Activated T-helper 17 cell treated with anti-CD3 and anti-CD28 coated beads, Interleukin-2, amount 50 U/mL, for 72 hours (primary cell): Measurements from ENCODE around the gene SRMS. TPM values are rescaled to one million over a fixed set of nuclear protein-coding genes. Genes with fewer than 3 reads are reported as not detected.

Experiments
- ATAC-seq: fragments of 150-1000 bp; cut with Tn5 transposase; replicated peaks from 2 replicates; pipeline ENCODE4 v1.10.0; 2021; ENCODE audit warnings: mild to moderate bottlenecking, moderate library complexity
- H3K27ac Mint-ChIP-seq: one replicate; pipeline ENCODE4 v1.8.0; 2022; ENCODE audit warnings: mixed read lengths
- H3K27me3 Mint-ChIP-seq: one replicate; pipeline ENCODE4 v1.8.0; 2022; ENCODE audit warnings: mixed read lengths
- H3K36me3 Mint-ChIP-seq: one replicate; pipeline ENCODE4 v1.8.0; 2022; ENCODE audit warnings: low read depth, mild to moderate bottlenecking, mixed read lengths
- H3K4me1 Mint-ChIP-seq: one replicate; pipeline ENCODE4 v1.8.0; 2022; ENCODE audit warnings: mixed read lengths
- H3K4me3 Mint-ChIP-seq: one replicate; pipeline ENCODE4 v1.8.0; 2022; ENCODE audit warnings: mild to moderate bottlenecking, mixed read lengths
- H3K9me3 Mint-ChIP-seq: one replicate; pipeline ENCODE4 v1.8.0; 2022; ENCODE audit warnings: mixed read lengths
- total RNA-seq, 2 donors: library from RNA; stranded (reverse); gene quantifications; one replicate each; pipeline ENCODE4 v1.2.3, GENCODE V29; 2022

The SRMS gene
- total RNA-seq, 2 donors from 2014 or later: not detected

- H3K4me3 Mint-ChIP-seq: peak overlapping the region; percentile 29
- no peaks in the 10 kb centered on the region for H3K36me3 Mint-ChIP-seq
- H3K27me3 Mint-ChIP-seq: peaks cover 30% of the 10 kb centered on the region
- peak; percentile 78 for ATAC-seq
- no peaks in the 10 kb centered on the region for H3K4me1 Mint-ChIP-seq
- H3K9me3 Mint-ChIP-seq: peaks cover 4% of the 10 kb centered on the region
- H3K27ac Mint-ChIP-seq: peak overlapping the region; percentile 10
These were observed 39.3 kb downstream of the SRMS start for GRCh38 chr20:63508072-63508768.

DNA sequence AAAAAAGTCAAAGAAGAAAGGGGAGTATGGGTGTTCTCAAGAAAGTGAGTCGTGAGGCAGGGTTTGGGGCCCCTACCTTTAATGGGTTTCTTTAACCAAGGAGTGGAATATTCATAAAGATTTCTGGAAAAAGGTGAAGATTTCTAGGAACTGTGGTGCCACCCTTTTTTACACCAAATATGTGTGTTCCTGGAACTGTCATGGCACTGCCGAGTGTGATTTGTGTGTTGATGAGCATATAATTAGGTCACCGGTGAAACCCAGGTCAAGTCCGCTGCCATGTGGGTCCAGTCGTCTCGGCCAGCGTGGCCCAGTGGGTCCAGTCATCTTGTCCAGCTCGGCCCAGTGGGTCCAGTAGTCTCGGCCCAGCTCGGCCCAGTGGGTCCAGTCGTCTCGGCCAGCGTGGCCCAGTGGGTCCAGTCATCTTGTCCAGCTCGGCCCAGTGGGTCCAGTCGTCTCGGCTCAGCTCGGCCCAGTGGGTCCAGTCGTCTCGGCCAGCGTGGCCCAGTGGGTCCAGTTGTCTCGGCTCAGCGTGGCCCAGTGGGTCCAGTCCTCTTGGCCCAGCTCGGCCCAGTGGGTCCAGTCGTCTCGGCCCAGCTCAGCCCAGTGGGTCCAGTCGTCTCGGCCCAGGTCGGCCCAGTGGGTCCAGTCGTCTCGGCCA, 40.3 kb downstream of the SRMS start:
- ATAC-seq: peak; percentile 41
- H3K4me1 Mint-ChIP-seq: no peaks in the 10 kb centered on the region
- H3K4me3 Mint-ChIP-seq: no peak overlapping the region
- H3K9me3 Mint-ChIP-seq: peaks cover 4% of the 10 kb centered on the region
- no peak overlapping the region for H3K27ac Mint-ChIP-seq
- H3K36me3 Mint-ChIP-seq: no peaks in the 10 kb centered on the region
- peaks cover 23% of the 10 kb centered on the region for H3K27me3 Mint-ChIP-seq

GRCh38 chr20:63505723-63506122, 41.8 kb downstream of the SRMS start:
- no peak for ATAC-seq
- H3K4me1 Mint-ChIP-seq: no peaks in the 10 kb centered on the region
- H3K36me3 Mint-ChIP-seq: no peaks in the 10 kb centered on the region
- peaks cover 4% of the 10 kb centered on the region for H3K9me3 Mint-ChIP-seq
- H3K4me3 Mint-ChIP-seq: no peak overlapping the region
- H3K27ac Mint-ChIP-seq: no peak overlapping the region
- H3K27me3 Mint-ChIP-seq: peaks cover 20% of the 10 kb centered on the region

DNA sequence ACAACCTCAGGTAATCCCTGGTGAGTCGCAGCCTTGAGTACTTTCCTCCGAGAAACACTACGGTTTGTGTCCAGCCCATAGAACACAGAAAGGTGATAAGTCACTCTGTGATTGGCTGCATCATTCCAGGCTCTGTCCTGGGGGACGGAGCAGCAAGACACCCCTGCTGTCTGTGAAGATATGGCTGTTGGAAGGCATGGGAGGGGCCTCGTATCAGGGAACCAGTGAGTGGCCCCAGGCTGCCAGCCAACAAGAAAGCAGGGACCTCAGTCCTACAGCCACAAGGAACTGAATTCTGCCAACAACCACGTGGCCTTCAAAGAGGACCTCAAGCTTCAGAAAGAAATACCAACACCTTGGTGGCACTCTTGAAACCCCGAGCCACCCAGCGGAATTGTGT, 42.3 kb downstream of the SRMS start:
- Mint-ChIP-seq H3K4me3 (no peak overlapping the region), H3K27me3 (peaks cover 20% of the 10 kb centered on the region), H3K4me1 (no peaks in the 10 kb centered on the region), H3K36me3 (no peaks in the 10 kb centered on the region), H3K27ac (no peak overlapping the region), H3K9me3 (peaks cover 4% of the 10 kb centered on the region)
- ATAC-seq: no peak

DNA sequence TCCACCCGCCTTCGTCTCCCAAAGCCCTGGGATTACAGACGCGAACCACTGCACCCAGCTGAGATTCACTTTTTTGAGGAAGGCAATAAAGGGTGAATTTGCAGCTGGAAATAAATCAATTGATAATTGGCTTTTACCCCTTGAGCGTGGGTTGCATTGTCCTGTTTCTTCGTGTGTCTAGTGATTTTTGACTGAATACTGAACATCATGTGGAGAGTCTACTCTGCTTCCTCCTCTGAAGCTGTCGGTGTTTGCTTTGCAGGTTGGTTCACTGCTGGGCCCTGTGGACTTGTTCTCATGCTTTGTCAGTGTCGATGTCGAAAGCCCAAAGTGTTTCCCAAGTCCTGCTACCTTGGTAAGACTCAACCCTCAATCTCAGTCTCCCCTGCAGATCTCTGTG, 42.9 kb downstream of the SRMS start:
- Mint-ChIP-seq H3K9me3 (peaks cover 4% of the 10 kb centered on the region), H3K4me3 (no peak overlapping the region), H3K27me3 (peaks cover 16% of the 10 kb centered on the region), H3K36me3 (no peaks in the 10 kb centered on the region), H3K4me1 (no peaks in the 10 kb centered on the region), H3K27ac (no peak overlapping the region)
- no peak for ATAC-seq

DNA sequence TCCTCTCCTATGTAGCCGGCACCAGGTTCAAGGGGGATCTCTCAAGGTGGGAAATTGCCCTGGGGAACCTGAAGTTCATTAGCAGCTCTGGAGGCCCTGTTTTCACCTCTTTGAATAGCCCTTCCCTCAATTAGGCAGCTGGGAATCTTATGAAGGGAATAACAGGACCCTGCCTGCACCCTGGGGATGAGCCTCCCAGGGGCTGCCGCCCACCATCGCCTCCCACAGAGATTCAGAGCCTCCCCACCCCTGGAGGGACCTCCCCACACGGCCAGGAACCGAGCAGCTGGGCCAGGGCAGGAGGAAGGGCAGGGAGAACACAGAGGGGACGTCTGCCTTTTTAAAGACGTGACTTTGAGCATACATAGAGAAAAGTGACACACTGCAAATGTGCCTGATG, 44.0 kb downstream of the SRMS start:
- H3K27ac Mint-ChIP-seq: no peak overlapping the region
- H3K36me3 Mint-ChIP-seq: no peaks in the 10 kb centered on the region
- ATAC-seq: no peak
- peaks cover 4% of the 10 kb centered on the region for H3K9me3 Mint-ChIP-seq
- H3K27me3 Mint-ChIP-seq: peaks cover 10% of the 10 kb centered on the region
- H3K4me3 Mint-ChIP-seq: no peak overlapping the region
- no peaks in the 10 kb centered on the region for H3K4me1 Mint-ChIP-seq

DNA sequence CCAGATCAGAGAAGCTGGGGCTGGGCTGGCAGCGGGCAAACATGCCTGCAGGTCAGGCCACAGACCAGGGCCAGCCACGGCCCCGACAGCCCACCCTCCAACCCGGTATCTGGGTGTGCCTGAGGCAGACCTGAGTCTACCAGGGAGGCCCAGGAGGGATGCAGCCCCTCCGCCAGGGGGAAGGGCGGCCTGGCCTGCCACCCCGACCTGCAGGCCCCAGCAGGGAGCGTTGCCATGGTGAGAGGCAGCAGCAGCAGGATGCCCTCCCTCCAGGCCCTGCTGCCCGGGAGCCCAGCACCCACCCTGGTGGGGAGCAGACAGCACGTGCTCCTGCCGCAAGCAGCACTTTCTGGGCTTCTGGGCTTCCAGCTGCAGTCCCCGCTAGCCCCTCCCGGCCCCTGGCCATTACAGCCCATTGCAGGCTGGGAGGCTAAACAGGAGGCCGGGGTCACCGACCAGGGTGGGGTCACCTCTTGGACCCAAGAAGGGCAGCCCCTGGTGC, 44.8 kb downstream of the SRMS start:
- no peak overlapping the region for H3K27ac Mint-ChIP-seq

DNA sequence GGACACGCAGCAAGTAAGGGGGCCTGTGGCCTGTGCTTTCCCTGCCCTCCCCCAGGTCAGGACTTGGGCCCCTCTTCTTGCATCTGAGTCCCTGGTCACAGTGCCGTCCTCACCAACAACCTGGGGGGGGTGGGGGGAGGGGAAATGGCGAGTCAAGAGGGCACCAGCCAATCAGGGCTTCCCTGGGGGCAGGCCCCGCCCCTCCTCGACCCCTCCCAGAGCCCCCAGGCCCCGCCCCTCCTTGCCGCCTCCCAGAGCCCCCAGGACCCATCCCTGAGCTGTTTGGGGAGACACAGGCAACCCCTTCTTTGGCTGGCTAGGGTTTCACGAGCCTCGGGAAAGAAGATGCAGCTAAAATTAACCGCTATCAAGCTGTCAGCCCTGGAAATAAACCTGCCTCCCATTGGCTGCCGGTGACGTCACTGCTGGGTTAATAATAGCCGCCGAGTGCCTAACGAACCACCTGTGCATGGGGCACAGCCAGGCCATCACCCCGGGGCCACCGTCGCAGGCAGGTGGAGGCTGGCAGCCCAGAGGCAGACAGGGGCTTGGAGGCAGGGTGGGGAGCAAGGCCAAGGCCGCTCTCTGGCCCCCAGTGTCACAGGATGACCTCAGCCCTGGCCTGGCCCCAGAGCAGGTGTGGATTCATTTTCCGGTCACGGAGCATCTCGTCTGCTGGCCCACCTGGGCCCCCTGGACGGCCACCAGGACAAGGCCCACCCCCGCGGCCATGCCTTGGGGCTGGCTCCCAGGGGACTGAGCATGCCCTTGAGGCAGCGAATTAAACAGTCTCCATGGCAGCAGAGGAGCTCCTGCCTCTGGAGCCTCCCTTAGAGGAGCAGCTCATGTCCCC, 45.5 kb downstream of the SRMS start:
- ATAC-seq: no peak
- peaks cover 4% of the 10 kb centered on the region for H3K9me3 Mint-ChIP-seq
- peaks cover 11% of the 10 kb centered on the region for H3K27me3 Mint-ChIP-seq
- H3K4me1 Mint-ChIP-seq: no peaks in the 10 kb centered on the region
- no peak overlapping the region for H3K4me3 Mint-ChIP-seq
- no peak overlapping the region for H3K27ac Mint-ChIP-seq
- H3K36me3 Mint-ChIP-seq: no peaks in the 10 kb centered on the region

More for the DNA sequence above, 44.8 kb downstream of the SRMS start:
- peaks cover 4% of the 10 kb centered on the region for H3K9me3 Mint-ChIP-seq
- H3K4me1 Mint-ChIP-seq: no peaks in the 10 kb centered on the region
- no peak for ATAC-seq
- H3K36me3 Mint-ChIP-seq: no peaks in the 10 kb centered on the region
- H3K27me3 Mint-ChIP-seq: peaks cover 10% of the 10 kb centered on the region
- H3K4me3 Mint-ChIP-seq: no peak overlapping the region

- Mint-ChIP-seq H3K27me3 (peaks cover 11% of the 10 kb centered on the region), H3K27ac (no peak overlapping the region), H3K36me3 (no peaks in the 10 kb centered on the region), H3K9me3 (peaks cover 4% of the 10 kb centered on the region), H3K4me1 (no peaks in the 10 kb centered on the region), H3K4me3 (no peak overlapping the region)
- ATAC-seq: no peak
These were observed 46.4 kb downstream of the SRMS start for GRCh38 chr20:63500902-63501817.

DNA sequence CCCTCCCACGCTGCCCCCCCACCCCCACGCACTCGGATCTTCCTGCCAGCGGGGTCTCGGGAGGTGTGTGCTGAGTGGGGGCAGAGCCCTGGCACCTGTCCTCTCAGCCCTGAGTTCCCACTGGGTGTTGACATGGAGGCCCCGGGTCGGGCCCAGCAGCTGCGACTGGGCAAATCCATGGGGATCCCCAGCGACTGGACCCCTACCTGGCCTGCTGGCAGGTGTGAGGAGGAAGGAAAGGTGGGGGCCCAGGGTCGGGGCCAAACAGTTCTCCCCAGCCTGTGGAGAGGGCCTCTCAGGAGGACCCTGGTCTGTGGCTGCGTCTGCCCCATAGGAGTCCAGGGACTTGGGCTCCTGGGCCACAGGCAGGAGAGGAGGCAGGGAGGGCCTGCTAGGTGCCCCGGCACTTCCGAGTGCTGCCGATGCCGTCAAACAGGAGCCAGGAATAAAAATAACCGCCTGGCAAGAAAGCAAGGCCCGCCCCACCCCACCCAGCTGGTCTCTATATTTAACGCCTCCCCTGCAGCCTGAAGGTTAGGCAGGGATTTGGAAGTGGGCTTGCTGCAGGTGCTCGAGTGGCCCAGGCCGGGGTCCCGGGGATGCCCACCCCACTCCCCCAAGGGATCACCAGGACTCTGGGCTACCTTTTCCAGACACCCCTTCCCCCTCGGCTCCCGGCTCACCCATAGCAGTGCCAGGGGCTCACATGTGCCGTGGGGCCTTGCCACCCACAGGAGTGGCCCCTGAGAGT, 47.2 kb downstream of the SRMS start:
- no peak for ATAC-seq
- peaks cover 11% of the 10 kb centered on the region for H3K27me3 Mint-ChIP-seq
- H3K4me3 Mint-ChIP-seq: no peak overlapping the region
- H3K27ac Mint-ChIP-seq: no peak overlapping the region
- no peaks in the 10 kb centered on the region for H3K4me1 Mint-ChIP-seq
- no peaks in the 10 kb centered on the region for H3K36me3 Mint-ChIP-seq
- H3K9me3 Mint-ChIP-seq: peaks cover 4% of the 10 kb centered on the region

DNA sequence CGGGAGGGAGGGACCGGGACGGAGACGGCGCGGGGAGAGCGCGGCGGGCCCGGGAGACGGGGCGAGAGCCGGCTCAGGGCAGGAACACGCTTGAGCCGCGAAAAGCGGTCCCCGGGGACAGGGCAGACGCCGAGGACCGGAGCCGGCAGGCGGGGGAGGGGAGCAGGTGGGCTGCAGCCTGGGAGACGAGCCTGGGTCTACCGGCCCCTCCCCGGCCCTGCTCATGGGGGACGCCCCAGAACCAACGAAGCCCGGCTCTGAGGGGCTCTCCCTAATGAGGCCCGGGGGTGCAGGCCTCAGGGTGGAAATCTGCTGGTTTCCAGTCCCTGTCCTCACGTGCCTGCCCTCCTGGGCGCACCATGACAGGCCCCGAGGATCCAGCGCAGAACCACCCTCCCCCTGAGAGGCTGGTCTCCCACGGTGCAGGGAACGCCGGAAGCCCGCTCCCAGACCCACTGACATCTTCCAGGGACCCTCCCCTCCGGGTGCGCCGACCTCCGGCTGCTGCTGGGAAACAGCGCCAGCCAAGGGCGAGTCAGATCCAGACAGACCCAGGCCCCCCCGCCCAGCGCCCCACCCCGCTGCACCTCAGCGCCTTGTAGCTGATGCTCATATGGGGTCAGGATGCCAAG, 48.1 kb downstream of the SRMS start:
- Mint-ChIP-seq H3K4me3 (no peak overlapping the region), H3K27ac (no peak overlapping the region), H3K9me3 (peaks cover 4% of the 10 kb centered on the region), H3K4me1 (no peaks in the 10 kb centered on the region), H3K27me3 (peaks cover 7% of the 10 kb centered on the region), H3K36me3 (no peaks in the 10 kb centered on the region)
- ATAC-seq: no peak

GRCh38 chr20:63498960-63499337, 48.6 kb downstream of the SRMS start, which contains the start of gene EEF1A2:
Gene EEF1A2 (minus strand): TSS chr20:63499083. CDS start chr20:63497763, 1,320 bp downstream.
- no peaks in the 10 kb centered on the region for H3K4me1 Mint-ChIP-seq
- H3K27ac Mint-ChIP-seq: no peak within 1 kb of the TSS
- no peak within 1 kb of the TSS for H3K4me3 Mint-ChIP-seq
- no peak for ATAC-seq
- H3K9me3 Mint-ChIP-seq: peaks cover under 1% of the 10 kb centered on the region
- H3K36me3 Mint-ChIP-seq: no peaks in the 10 kb centered on the region
- H3K27me3 Mint-ChIP-seq: peaks cover 4% of the 10 kb centered on the region
